ENCODE measurements around the gene KIF5B.

Gene KIF5B

DNA sequence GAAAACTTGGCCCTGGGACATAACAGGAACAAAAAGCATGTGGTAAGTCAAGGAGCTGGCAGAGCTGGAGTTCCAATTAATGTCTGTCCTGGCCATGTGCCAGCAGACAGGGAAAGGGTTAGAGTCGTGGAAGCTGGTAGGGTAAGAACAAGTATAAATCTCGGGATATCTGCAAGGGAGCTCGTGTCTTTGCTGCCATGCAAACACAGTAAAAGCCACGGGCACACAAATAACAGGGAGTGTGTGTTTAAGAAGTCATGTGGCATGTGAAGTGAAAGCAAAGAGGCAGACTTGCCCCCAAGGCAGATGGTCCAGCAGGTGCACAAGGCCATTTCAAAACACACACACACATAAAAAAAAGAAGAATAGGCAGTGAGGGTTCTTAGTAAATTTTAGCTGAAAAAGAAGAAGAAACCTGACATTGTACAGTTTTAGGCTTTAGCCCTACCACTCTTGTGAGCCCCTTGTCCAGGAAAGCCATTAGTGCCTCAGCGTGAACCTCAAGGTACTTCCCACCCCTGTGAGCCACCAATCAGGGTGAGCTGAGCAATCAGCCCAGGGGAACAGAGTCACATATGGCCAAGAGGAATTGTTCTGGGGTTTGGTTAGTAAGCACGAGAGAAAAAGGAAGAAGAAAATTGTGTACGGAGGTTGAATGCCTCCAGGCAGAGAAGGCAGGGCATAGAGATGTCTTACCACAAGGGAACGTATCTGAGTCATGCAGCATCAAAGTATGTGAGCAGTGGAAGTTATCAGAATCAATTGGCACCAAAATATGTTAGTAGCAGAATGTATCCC, 94.7 kb downstream of the KIF5B start:
- no peak for DNase-seq (ENCODE audit: low read depth)

- DNase-seq (ENCODE audit: low read depth): no peak
These were observed 96.6 kb downstream of the KIF5B start for GRCh38 chr10:31959461-31960173.

Data from stimulated activated CD8-positive, alpha-beta memory T cell treated with anti-CD3 and anti-CD28 coated beads, Interleukin-4, amount 100 ng/mL, for 24 hours (primary cell).